COLO668 (cell line): Measurements from ENCODE around the gene ENOPH1.
"Not testable (repeated sequence)": the region's sequence is repeated elsewhere in the genome, so short reads cannot be mapped to it uniquely, and the experiment has no call there.

Source experiments
- DNase-seq: peaks from one replicate; lab custom pipeline; 2025; ENCODE audit not compliant: unreplicated experiment; lab: John Stamatoyannopoulos, UW

ENOPH1 gene

DNA sequence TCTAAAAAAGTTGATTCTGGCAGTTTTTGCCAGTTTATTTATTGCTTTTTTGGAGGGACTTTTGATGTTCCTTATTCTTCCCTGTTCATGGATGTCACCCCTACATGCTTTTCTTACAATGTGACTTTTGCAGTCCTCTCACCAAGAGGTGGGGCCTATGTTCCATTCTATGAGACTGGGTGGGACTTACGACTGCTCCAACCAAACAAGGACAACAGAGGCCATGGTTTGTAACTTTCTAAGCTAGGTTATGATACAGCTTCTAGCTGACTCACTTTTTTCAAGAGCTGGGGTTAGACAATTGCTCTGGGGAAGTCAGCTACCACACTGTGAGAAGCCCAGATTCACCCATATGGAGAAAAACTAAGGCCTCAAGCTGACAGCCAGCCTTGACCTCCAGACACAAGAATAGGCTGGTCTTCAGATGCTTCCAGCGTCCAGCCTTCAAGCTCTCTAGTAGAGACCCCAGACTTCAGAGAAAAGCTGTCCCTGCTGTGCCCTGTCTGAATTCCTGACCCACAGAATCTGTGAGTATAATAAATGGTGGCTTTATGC, 39.5 kb downstream of the ENOPH1 start:
- DNase-seq: no peak

DNA sequence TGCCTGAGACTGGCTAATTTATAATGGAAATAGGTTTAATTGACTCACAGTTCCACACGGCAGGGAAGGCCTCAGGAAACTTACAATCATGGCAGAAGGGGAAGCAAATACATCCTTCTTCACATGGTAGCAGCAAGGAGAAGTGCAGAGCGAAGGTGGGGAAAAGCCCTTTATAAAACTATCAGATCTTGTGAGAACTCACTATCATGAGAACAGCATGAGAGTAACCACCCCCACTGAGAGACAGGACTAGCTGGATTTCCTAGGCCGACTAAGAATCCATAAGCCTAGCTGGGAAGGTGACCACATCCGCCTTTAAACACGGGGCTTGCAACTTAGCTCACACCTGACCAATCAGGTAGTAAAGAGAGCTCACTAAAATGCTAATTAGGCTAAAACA, 42.7 kb downstream of the ENOPH1 start:
- not testable (repeated sequence) for DNase-seq

- no peak for DNase-seq
Measured at GRCh38 chr4:82473621-82474164, 43.3 kb downstream of the ENOPH1 start.

GRCh38 chr4:82475931-82476330, 45.5 kb downstream of the ENOPH1 start:
- DNase-seq: not testable (repeated sequence)

GRCh38 chr4:82477469-82477868, 47.1 kb downstream of the ENOPH1 start:
- not testable (repeated sequence) for DNase-seq

- DNase-seq: no peak
Measured at GRCh38 chr4:82479562-82479961, 49.2 kb downstream of the ENOPH1 start.

DNA sequence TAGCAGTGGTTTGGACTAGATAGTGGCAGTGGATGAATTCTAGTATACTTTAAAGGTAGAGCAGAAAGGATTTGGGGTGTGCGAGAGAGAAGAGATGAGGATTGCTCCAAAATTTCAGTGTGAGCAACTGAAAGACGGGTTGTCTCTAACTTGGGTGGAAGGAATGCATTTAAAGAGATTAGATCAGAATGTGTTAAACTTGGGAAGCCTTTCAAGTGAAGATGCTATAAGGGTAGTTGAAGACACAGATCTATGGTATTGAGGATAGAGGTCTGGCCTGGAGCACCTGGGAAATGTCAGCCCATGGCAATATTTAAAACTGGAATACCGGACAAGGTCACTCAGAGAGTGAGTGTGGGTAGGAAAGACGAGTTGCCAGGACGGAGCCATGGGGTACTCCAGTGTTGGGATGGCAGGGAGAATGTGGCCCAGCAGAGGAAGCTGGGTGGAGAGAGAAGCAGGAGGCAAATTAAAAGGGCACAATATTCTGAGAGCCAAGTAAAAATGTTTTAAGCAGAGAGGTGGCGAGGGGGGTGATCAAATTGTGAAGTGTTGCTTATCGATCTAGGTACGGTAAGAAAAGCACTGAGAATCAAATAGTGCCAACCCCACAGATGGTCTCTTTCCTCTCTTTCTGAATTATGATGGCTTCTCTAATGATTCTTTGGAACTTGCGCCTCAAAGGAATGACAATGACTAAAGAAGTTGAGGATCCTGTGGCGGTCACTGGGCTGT, 50.5 kb downstream of the ENOPH1 start:
- DNase-seq: no peak

DNA sequence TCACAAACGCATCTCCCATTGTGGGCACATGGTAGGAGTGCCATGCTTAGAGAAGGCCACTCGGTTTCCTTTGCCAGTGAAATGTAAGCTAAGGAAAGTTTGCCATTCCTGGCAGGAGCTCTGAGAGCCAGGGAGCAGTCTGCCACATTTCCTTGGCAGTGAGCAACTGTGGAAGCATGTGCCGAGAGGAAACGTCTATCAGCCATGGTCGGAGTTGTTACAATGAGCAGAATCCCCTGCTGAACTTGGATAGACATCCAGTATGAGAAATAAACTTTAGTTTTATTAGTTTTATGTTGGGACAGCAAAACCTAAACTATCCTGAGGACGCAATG, 51.1 kb downstream of the ENOPH1 start:
- DNase-seq: no peak

DNA sequence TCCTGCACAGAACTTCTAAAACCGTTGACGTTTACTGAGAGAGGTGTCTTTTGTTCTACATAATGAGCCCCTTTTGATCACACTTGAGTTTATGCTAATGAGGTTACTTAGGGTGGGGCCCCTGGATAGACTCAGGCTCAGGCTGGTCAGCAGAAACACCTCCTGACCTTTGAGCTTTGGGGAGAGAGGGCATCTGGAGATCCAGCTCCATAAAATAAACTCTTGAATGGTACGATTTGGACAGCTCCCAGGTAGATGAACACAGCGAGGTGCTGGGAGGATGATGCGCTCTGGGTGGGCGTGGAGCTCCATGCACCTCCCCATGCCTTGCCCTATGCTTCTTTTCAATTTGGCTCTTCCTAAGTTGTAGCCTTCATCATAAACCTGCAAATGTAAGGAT, 52.0 kb downstream of the ENOPH1 start:
- DNase-seq: no peak

- DNase-seq: no peak
Measured at GRCh38 chr4:82484996-82485783, 54.8 kb downstream of the ENOPH1 start.

GRCh38 chr4:82489076-82489475, 58.7 kb downstream of the ENOPH1 start:
- no peak for DNase-seq

DNA sequence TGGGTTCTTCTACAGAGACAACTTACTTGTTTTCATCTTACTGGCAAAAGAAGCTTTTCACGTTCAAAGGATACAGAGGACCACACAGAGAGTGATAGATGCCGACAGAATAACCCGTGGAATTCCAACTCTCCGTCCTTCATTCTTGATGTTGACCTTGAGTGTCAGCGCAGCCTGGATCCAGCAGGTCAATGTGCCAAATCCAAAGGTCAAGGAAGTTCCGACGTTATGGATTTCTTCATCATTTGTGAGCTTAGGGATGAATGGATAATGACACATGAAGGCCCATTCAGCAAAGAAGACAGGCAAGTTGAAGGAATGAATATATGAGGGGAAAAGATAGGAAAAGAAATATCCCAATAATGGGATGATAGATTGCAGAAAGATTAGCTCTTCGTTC, 59.6 kb downstream of the ENOPH1 start:
- no peak for DNase-seq

DNA sequence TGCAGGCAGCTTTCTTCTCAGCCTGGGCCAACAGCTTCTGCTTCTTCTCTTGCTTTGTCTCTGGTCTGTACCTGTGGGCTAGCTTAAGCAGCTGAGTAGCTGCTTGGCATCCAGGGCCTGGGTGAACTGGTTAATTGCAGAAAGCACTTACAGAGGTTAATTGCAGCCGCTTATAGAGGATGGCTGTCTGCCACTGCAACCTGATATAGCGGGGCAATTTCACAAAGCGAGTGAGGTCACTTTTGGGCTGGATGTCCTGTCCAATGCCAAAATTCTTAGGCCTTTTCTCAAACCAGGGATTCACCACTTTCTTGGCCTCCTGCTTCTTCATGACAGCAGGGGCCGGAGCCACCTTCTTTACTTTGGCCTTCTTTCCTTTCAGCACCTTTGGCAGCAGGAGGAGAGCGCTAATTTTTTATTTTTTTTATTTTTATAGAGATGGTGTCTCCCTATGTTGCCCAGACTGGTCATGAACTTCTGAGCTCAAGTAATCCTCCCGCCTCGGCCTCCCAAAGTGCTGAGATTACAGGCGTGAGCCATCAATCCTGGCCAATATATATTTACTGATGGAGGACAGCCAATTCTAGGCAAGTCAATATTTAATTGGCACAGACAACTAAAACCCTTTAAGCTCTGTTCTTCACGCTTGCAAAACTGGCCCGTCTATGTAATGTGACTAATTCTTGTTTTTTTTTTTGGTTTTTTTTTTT, 61.0 kb downstream of the ENOPH1 start:
- DNase-seq: no peak

DNA sequence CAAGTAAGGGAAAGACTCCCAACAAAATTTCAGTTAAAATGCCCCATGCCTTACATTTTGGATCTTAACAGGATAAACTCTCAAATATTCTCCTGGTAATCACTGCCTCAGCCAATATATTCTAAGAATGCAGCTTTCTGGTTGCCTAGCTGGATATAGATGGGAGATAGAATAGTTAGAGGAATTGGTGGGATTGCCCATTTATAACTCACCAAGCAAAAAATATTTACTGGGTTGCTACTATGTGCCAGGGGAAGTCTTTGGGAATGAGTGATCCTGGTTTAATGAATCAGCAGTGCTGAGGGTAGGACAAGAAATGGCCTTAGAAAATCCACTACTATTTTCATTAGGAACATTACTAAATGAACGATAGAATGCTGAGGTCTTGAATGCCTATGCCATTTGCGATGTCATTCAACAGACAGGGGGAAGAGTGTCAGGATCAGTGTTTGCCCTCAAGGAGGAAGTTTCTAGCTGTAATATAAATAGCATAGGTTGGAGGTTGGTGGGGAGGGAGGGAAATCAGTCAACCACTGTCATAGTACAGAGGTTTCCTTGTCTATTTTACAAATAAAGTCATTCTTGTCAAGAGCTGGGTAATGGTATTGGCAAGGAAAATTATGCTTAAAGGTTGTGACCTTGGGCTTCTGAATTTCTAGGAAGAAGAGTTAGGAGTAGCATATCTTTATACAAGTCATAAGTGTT, 63.5 kb downstream of the ENOPH1 start:
- DNase-seq: no peak

DNA sequence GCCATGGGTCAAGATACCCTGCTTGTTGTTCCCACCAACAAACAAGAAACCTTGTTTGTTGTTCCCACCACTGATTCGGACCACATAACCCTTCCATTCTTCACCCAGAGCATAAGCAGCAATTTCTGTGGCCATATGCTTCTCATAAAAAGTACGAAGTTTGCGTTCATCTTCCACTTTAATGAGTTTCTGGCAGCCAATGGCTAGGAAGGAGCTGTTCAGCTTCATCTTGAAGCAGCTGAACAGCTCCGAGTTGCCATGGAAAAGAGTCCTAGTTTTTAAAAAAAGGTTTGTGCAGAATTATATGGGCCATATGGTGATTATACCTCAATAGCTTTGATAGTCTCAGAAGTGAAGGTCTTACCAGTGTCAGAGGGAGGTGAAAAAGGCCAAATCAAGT, 65.3 kb downstream of the ENOPH1 start:
- DNase-seq: no peak

DNA sequence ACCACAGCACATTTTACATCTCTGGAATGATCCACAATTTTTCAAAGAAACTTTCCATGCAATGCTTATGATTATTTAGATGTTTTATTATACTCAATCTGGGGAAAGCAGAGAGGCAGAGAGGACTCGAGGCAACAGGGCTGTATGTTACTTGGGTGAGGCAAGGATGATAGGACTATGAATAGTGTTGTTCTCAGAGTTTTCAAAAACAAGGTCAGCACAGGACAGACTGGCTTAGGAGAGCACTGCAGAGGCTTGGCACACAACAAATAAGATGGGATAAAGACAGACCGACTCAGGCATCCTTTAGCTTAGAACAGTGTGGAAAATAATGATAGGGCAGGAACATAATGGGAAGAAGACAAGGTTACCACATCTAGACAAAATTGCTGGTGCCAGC, 66.0 kb downstream of the ENOPH1 start:
- no peak for DNase-seq

DNA sequence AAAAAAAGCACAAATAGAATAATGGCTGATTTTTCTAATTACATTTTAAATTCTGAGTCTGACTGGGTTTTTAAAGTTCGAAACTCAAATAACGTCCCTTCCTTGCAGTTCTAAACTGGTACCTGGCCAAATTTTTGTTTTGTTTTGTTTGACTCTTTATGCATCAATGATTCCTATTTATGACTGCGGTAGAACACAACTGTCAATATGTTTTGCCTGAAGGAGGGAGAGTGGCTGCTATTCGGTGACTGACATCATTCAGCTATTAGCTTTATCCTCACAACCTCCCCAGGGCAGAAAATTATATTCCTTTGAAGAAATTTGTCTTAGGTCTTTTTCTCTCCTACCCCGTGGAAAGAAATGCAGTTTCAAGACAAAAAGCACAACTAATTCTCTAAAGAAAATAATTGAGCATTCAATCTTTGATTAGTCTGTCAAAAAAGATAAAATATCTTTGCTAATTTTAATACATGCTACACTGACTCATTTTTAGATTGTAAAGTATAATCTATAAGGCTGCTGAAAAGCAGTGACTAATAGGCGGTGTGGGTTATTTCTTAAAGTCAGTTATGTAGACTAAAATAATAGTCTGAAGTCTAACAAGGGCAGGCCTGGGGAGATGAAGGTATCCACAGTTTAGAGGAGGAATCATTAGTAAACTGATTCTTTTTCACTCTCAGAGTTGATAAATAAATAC, 69.5 kb downstream of the ENOPH1 start:
- DNase-seq: peak; percentile 18

DNA sequence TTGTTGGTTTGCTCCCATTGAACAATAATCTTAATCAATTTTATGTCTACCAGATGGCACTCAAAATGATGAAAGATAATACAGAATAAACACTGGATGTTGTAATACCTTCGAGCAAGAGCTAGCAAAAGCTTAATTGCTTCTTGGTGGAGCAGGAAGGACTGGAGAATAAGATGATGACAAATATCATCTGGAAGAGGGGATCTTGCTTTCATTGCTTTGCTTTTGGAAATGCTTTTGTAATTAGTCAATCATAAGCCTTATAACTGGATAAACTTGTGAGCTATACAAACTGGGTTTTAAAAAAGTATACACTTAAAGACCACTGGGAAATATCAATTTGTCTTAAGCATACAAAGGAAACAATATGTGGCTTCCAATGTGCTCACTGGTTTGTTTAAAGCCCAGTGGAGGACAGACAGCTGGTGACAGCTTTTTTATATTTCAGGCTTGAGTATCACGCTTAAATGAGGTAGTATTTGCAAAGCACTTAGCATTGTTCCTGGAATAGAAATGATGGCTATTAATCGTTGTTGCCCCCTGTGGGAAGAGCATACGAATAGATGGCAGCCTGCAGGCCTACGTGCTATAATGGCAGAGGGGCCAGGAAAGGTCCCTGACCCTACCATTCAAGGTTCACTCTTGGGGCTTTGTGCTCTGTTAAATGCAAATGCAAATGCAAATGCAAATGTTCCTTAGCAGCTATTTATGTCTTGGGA, 70.2 kb downstream of the ENOPH1 start:
- peak; percentile 47 for DNase-seq

- peak; percentile 41 for DNase-seq
Measured at GRCh38 chr4:82501154-82501442, 70.7 kb downstream of the ENOPH1 start.

DNA sequence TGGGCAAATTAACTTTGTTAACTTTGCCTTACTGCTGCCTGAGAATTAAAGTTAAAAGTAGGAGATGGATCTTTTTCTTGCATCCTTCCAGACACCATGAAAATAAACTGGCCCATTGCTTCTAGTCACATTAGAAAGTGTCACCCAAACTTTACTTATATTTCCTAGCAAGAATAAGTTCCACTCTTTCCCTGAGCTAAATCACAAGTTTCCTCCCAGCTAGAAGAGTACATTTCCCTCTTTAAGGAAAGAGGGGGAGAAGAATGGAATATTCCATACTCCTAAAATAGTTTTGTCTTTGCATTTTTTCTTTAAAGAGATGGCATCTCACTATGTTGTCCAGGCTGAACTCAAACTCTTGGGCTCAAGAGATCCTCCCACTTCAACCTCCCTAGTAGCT, 77.6 kb downstream of the ENOPH1 start:
- DNase-seq: no peak
